Esophagus mucosa (tissue), 1 donor: ENCODE measurements around the gene TBC1D9. TPM values are rescaled to one million over a fixed set of nuclear protein-coding genes. Genes with fewer than 3 reads are reported as not detected.
"Not testable (repeated sequence)": the region's sequence is repeated elsewhere in the genome, so short reads cannot be mapped to it uniquely, and the experiment has no call there.

Source experiments
- ATAC-seq: fragments of 200-7000 bp; cut with Tn5 transposase; one replicate; pipeline ENCODE4 v1.9.1; 2020
- total RNA-seq: library from RNA; stranded (reverse); gene quantifications from one replicate; pipeline ENCODE4 v1.2.4, GENCODE V29; 2023
- donor health status: DM: yes; HTN: yes; CAD: no.

The TBC1D9 gene
- 11.5 TPM for total RNA-seq

GRCh38 chr4:140756319-140757231 lies at the start of gene TBC1D9:
TSS of gene TBC1D9 (minus strand) at chr4:140756385. CDS start at chr4:140756045, 340 bp downstream.
- peak; percentile 89 for ATAC-seq

- no peak for ATAC-seq
Measured at GRCh38 chr4:140805293-140805692, 49.1 kb upstream of the TBC1D9 start.

GRCh38 chr4:140802591-140802990 lies 46.4 kb upstream of the TBC1D9 start:
- no peak for ATAC-seq

GRCh38 chr4:140800666-140801065 lies 44.5 kb upstream of the TBC1D9 start:
- no peak for ATAC-seq

GRCh38 chr4:140799686-140800225 lies 43.6 kb upstream of the TBC1D9 start:
- ATAC-seq, result no peak

GRCh38 chr4:140793291-140793690 lies 37.1 kb upstream of the TBC1D9 start:
- no peak for ATAC-seq

- peak; percentile 68 for ATAC-seq
Measured at GRCh38 chr4:140790765-140791164, 34.6 kb upstream of the TBC1D9 start.

- ATAC-seq, result no peak
Measured at GRCh38 chr4:140790171-140790570, 34.0 kb upstream of the TBC1D9 start.

- ATAC-seq, result peak; percentile 100
Measured at GRCh38 chr4:140789759-140790158, 33.6 kb upstream of the TBC1D9 start.

- not testable (repeated sequence) for ATAC-seq
Measured at GRCh38 chr4:140782787-140783186, 26.6 kb upstream of the TBC1D9 start.

- no peak for ATAC-seq
Measured at GRCh38 chr4:140781596-140781995, 25.4 kb upstream of the TBC1D9 start.

- no peak for ATAC-seq
Measured at GRCh38 chr4:140777894-140778293, 21.7 kb upstream of the TBC1D9 start.

GRCh38 chr4:140777386-140777785 lies 21.2 kb upstream of the TBC1D9 start:
- no peak for ATAC-seq

GRCh38 chr4:140776556-140776955 lies 20.4 kb upstream of the TBC1D9 start:
- no peak for ATAC-seq

- ATAC-seq, result no peak
Measured at GRCh38 chr4:140774956-140775355, 18.8 kb upstream of the TBC1D9 start.

GRCh38 chr4:140774510-140774909 lies 18.3 kb upstream of the TBC1D9 start:
- no peak for ATAC-seq

- ATAC-seq, result no peak
Measured at GRCh38 chr4:140769209-140769608, 13.0 kb upstream of the TBC1D9 start.

- ATAC-seq, result no peak
Measured at GRCh38 chr4:140764785-140765392, 8.7 kb upstream of the TBC1D9 start.

- peak; percentile 77 for ATAC-seq
Measured at GRCh38 chr4:140762202-140762601, 6.0 kb upstream of the TBC1D9 start.

- no peak for ATAC-seq
Measured at GRCh38 chr4:140757232-140757630, 1.0 kb upstream of the TBC1D9 start.

- ATAC-seq, result peak; percentile 56
Measured at GRCh38 chr4:140755774-140756318, 339 bp downstream of the TBC1D9 start.

- no peak for ATAC-seq
Measured at GRCh38 chr4:140754918-140755773, 1.0 kb downstream of the TBC1D9 start.
